Kidney (tissue), 14 donors: Measurements from ENCODE around the gene SIVA1. TPM values are rescaled to one million over a fixed set of nuclear protein-coding genes. Genes with fewer than 3 reads are reported as not detected.
A peak's percentile ranks its signal among the peaks of the same experiment; 100 is the strongest.

Source experiments
- DNase-seq, 5 donors: peaks; one replicate each; pipeline ENCODE4 v3.0.0-alpha.2; 2013 to 2020
- FAIRE-seq: peaks from 2 replicates; lab custom pipeline; 2012; peaks lifted over from hg19 to GRCh38; lab: Jason Lieb, UNC
- H3K27ac ChIP-seq, 2 donors: one replicate each; pipeline ENCODE4 v1.7.0; 2013; ENCODE audit warnings: low read depth in 2 of 2, low read length in 2 of 2, inconsistent platforms in 1 of 2
- H3K27me3 ChIP-seq: one replicate; pipeline ENCODE4 v1.7.1; 2013; ENCODE audit warnings: low read length, inconsistent platforms; ENCODE audit not compliant: control insufficient read depth, insufficient read depth
- H3K36me3 ChIP-seq, 3 donors: one replicate each; pipeline versions ENCODE4 v1.7.0 to v1.7.1; 2013; ENCODE audit warnings: low read length in 3 of 3, control low read depth in 1 of 3, inconsistent platforms in 1 of 3; ENCODE audit not compliant: insufficient read depth in 3 of 3, control insufficient read depth in 2 of 3
- H3K4me1 ChIP-seq, 3 donors: one replicate each; pipeline versions ENCODE4 v1.7.0 to v1.7.1; 2013; ENCODE audit warnings: low read length in 3 of 3, inconsistent platforms in 1 of 3, low read depth in 1 of 3; ENCODE audit not compliant: control insufficient read depth in 2 of 3, insufficient read depth in 2 of 3
- H3K4me3 ChIP-seq, 3 donors: one replicate each; pipeline versions ENCODE4 v1.7.0 to v1.8.1; 2013; ENCODE audit warnings: low read length in 3 of 3, control low read depth in 1 of 3, inconsistent platforms in 1 of 3
- H3K9ac ChIP-seq, 3 donors: one replicate each; pipeline versions ENCODE4 v1.7.0 to v1.7.1; 2013; ENCODE audit warnings: low read length in 3 of 3, control low read depth in 1 of 3, inconsistent platforms in 1 of 3
- H3K9me3 ChIP-seq, 3 donors: one replicate each; pipeline versions ENCODE4 v1.7.0 to v1.7.1; 2013; ENCODE audit warnings: low read length in 3 of 3, control low read depth in 1 of 3, inconsistent platforms in 1 of 3; ENCODE audit not compliant: control insufficient read depth in 2 of 3, insufficient read depth in 1 of 3
- CTCF ChIP-seq: IDR thresholded peaks from 3 replicates; pipeline ENCODE4 v1.5.1; 2012; ENCODE audit warnings: mild to moderate bottlenecking, moderate library complexity, borderline replicate concordance; ENCODE audit not compliant: insufficient read depth; ENCODE audit errors: extremely low read depth
- intact Hi-C: fragments of 100-400 bp; cut with DNase I; formaldehyde crosslinking; loops from one replicate; pipeline ENCODE4 v1.11.1; 2022
- polyA plus RNA-seq: library from polyadenylated mRNA; stranded (reverse); fragments of 350-450 nt; fragmentation: Illumina TruSeq; extraction: RNeasy Lipid Tissue Mini Kit (QIAGEN cat#74804); gene quantifications from one replicate; pipeline ENCODE4 v1.2.3, GENCODE V29; 2014; ENCODE audit warnings: low read depth, low replicate concordance; ENCODE audit not compliant: insufficient read depth
- total RNA-seq: library from RNA; stranded (reverse); fragmentation: NEBNext Ultra II Directional; extraction: Animal tissue kit (Norgen Biotek cat#: 25700); gene quantifications from one replicate; pipeline ENCODE4 v1.2.1, GENCODE V29; 2021
- donor health status: control.
- donor health status: control.
- donor health status: control.
- donor health status: control.
- donor health status: control.
- donor health status: DM: yes; HTN: yes; CAD: no.
- donor health status: Normal renal cell carcinoma (clear cell type).

Gene SIVA1
- total and polyA plus RNA-seq, 2 donors from 2014 or later: 65.7 to 124 TPM

- peak overlapping the region; percentile 23 to 34 for H3K27ac ChIP-seq
- FAIRE-seq (no peak), DNase-seq (no peak)
- H3K4me3 ChIP-seq: no peak overlapping the region
- H3K36me3 ChIP-seq: no peaks in the 10 kb centered on the region
- H3K9me3 ChIP-seq: peaks cover 0 to 3% (median 0%) of the 10 kb centered on the region in 3 donors
- intact Hi-C loops: no loop called here
- no peak for TF ChIP-seq CTCF
- no peak overlapping the region for H3K9ac ChIP-seq
- no peaks in the 10 kb centered on the region for H3K27me3 ChIP-seq
- peaks cover 0 to 7% (median 0%) of the 10 kb centered on the region in 3 donors for H3K4me1 ChIP-seq
These were observed 14.6 kb downstream of the SIVA1 start for GRCh38 chr14:104767634-104767918.

- FAIRE-seq: no peak
- H3K36me3 ChIP-seq: no peaks in the 10 kb centered on the region
- no peaks in the 10 kb centered on the region for H3K27me3 ChIP-seq
- intact Hi-C loops: no loop called here
- peak; percentile 93 to 96 (median 94) for DNase-seq
- no peak overlapping the region for H3K4me3 ChIP-seq
- H3K27ac ChIP-seq: peak overlapping the region in 1 of 2 donors; percentile 37
- TF ChIP-seq CTCF: peak; percentile 96
- no peak overlapping the region for H3K9ac ChIP-seq
- peaks cover 0 to 3% (median 0%) of the 10 kb centered on the region in 3 donors for H3K9me3 ChIP-seq
- H3K4me1 ChIP-seq: peaks cover 0 to 7% (median 0%) of the 10 kb centered on the region in 3 donors
These were observed 15.7 kb downstream of the SIVA1 start for GRCh38 chr14:104768437-104769323.

- FAIRE-seq: no peak
- H3K27me3 ChIP-seq: no peaks in the 10 kb centered on the region
- no peak for TF ChIP-seq CTCF
- no peak for DNase-seq
- no peak overlapping the region for H3K4me3 ChIP-seq
- peaks cover 0 to 7% (median 0%) of the 10 kb centered on the region in 3 donors for H3K4me1 ChIP-seq
- no peak overlapping the region for H3K27ac ChIP-seq
- no peak overlapping the region for H3K9ac ChIP-seq
- H3K36me3 ChIP-seq: no peaks in the 10 kb centered on the region
- intact Hi-C loops: loop anchor here (5.0 kb wide), 1 partner anchor 53 kb away; no protein-coding TSS in a partner anchor
- peaks cover 0 to 3% (median 0%) of the 10 kb centered on the region in 3 donors for H3K9me3 ChIP-seq
These were observed 16.6 kb downstream of the SIVA1 start for GRCh38 chr14:104769324-104770071.
